ENCODE data around the gene PRDM2. TPM values are rescaled to one million over a fixed set of nuclear protein-coding genes. Genes with fewer than 3 reads are reported as not detected.

PRDM2 gene
- total and polyA plus RNA-seq, 2 of the 13 experiments (the other 11 are each of a cell fraction or from before 2014, with no cell fraction given) = 4.0 to 6.5 TPM

DNA sequence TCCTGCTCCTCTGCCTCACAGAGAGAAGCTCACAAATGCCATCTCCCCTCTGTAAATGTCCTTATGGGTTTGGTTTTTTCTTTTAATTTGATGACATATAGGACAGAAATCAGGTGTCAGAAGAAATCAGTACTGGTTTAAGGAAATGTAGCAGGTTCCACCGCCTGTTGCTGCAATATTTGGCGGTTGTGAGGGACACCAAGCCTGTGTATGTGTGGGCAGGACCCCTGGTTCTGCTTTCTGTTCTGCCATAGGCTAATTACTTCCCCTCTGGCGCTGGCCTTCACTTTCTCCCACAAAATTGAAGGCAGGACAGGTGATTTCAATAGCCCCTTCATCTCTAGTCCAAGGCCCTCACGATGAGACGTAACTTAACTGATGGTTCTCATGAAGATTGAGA, 69.2 kb downstream of the PRDM2 start:
- peaks cover 26% of the 10 kb centered on the region for H3K79me2 ChIP-seq (ENCODE audit: insufficient read depth, low read length)
- H3K9ac ChIP-seq (ENCODE audit: insufficient read depth, low read depth, low read length) = no peak overlapping the region
- H3K27ac ChIP-seq (ENCODE audit: extremely low read length, insufficient read depth, low read length) = no peak overlapping the region
- DNase-seq (ENCODE audit: low spot score) (no peak), ATAC-seq (no peak), FAIRE-seq (no peak)
- H3K4me2 ChIP-seq (ENCODE audit: low read depth, low read length) = no peak overlapping the region
- no peak overlapping the region for H2AFZ ChIP-seq (ENCODE audit: low read length)
- TF ChIP-seq ZNF577 (CRISPR knock-in tag; IDR thresholded peaks at IDR 0.05; ENCODE audit: borderline replicate concordance, low read depth) = no peak
- no peak for TF ChIP-seq MXI1 (IDR thresholded peaks at IDR 0.05; ENCODE audit: borderline replicate concordance, low read depth, low read length)
- TF ChIP-seq, protein P1, sequence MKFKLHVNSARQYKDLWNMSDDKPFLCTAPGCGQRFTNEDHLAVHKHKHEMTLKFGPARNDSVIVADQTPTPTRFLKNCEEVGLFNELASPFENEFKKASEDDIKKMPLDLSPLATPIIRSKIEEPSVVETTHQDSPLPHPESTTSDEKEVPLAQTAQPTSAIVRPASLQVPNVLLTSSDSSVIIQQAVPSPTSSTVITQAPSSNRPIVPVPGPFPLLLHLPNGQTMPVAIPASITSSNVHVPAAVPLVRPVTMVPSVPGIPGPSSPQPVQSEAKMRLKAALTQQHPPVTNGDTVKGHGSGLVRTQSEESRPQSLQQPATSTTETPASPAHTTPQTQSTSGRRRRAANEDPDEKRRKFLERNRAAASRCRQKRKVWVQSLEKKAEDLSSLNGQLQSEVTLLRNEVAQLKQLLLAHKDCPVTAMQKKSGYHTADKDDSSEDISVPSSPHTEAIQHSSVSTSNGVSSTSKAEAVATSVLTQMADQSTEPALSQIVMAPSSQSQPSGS (CRISPR knock-in tag; IDR thresholded peaks at IDR 0.05) = no peak
- TF ChIP-seq ADNP (CRISPR knock-in tag; IDR thresholded peaks at IDR 0.05) = no peak
- TF ChIP-seq THAP11 (CRISPR knock-in tag; IDR thresholded peaks at IDR 0.05) = no peak
- TF ChIP-seq ZNF549 (CRISPR knock-in tag; IDR thresholded peaks at IDR 0.05) = no peak
- TF ChIP-seq U2AF1 (optimal IDR thresholded peaks at IDR 0.05; ENCODE audit: low read depth, low read length) = no peak
- no peak for TF ChIP-seq FOXP4 (CRISPR knock-in tag; IDR thresholded peaks at IDR 0.05)
- TF ChIP-seq ZNF33B (CRISPR knock-in tag; IDR thresholded peaks at IDR 0.05) = no peak
- TF ChIP-seq SYNCRIP (IDR thresholded peaks at IDR 0.05; ENCODE audit: insufficient read depth, low read depth, low read length) = no peak
- TF ChIP-seq ZNF235 (CRISPR knock-in tag; IDR thresholded peaks at IDR 0.05; ENCODE audit: borderline replicate concordance) = no peak
- TF ChIP-seq ZNF230 (CRISPR knock-in tag; IDR thresholded peaks at IDR 0.05) = no peak
- TF ChIP-seq, protein P2, sequence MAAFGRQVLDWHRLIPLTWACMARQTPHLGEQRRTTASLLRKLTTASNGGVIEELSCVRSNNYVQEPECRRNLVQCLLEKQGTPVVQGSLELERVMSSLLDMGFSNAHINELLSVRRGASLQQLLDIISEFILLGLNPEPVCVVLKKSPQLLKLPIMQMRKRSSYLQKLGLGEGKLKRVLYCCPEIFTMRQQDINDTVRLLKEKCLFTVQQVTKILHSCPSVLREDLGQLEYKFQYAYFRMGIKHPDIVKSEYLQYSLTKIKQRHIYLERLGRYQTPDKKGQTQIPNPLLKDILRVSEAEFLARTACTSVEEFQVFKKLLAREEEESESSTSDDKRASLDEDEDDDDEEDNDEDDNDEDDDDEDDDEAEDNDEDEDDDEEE (CRISPR knock-in tag; IDR thresholded peaks at IDR 0.05) = no peak
- TF ChIP-seq ZNF44 (CRISPR knock-in tag; IDR thresholded peaks at IDR 0.05) = no peak
- CTCF ChIA-PET (ENCODE audit: low intra/inter-chr PET ratio, low total read pairs) = no interaction called here
- intact Hi-C loops (cut with micrococcal nuclease; ENCODE audit: unreplicated experiment) (no loop called here), in situ Hi-C loops (cut with HindIII; ENCODE audit: extremely low pct_ligation_motif_present, low pct_unique_long_range_greater_than_20kb) (no loop called here)
- no peaks in the 10 kb centered on the region for H3K4me1 ChIP-seq (ENCODE audit: insufficient read depth, low read length)
- H3K36me3 ChIP-seq (replicated peaks in 1 of 2; ENCODE audit: control insufficient read depth in 1 of 2, insufficient read depth in 2 of 2, low read length in 2 of 2) = peaks cover 0 to 4% of the 10 kb centered on the region in 2 experiments; a peak in 2 of 5 replicates
- no peaks in the 10 kb centered on the region for H3K27me3 ChIP-seq (ENCODE audit: control insufficient read depth in 1 of 2, insufficient read depth in 2 of 2, low read length in 2 of 2)
- no peaks in the 10 kb centered on the region for H3K9me3 ChIP-seq (ENCODE audit: low read length)
- POLR2A ChIA-PET = no interaction called here
- no peaks in the 10 kb centered on the region for H4K20me1 ChIP-seq (ENCODE audit: insufficient read depth, low read length)
- no TSS peak for BruUV-seq (replicated peaks)
- no peak overlapping the region for H3K4me3 ChIP-seq (replicated peaks in 1 of 3; ENCODE audit: insufficient read depth in 1 of 3, low read depth in 2 of 3, low read length in 3 of 3)
- 98% methylated on average over 5 of the region's 5 CpGs for WGBS (ENCODE audit: low lambda C conversion rate)

Data from HepG2 (cell line).